GM12878 (cell line): Measurements from ENCODE around the gene PDRG1.

Experiments used
- ESRRA ChIP-seq: IDR thresholded peaks from 2 replicates; pipeline ENCODE4 v1.6.1; 2012; ENCODE audit warnings: mild to moderate bottlenecking, low read length, improper control_type of control experiment
- GATAD2B ChIP-seq: fragments of 450-650 bp; conservative IDR thresholded peaks from 2 replicates; pipeline ENCODE4 v1.6.1; 2017; ENCODE audit warnings: low read depth, mild to moderate bottlenecking, moderate library complexity
- JUNB ChIP-seq: IDR thresholded peaks from 2 replicates; pipeline ENCODE4 v1.6.1; 2016; ENCODE audit warnings: antibody characterized with exemption, mild to moderate bottlenecking
- JUND ChIP-seq: IDR thresholded peaks from 2 replicates; pipeline ENCODE4 v1.6.1; 2012; ENCODE audit warnings: low read depth, mild to moderate bottlenecking, low read length, improper control_type of control experiment, moderate library complexity
- MTA3 ChIP-seq: IDR thresholded peaks from 2 replicates; pipeline ENCODE4 v1.6.1; 2012; ENCODE audit warnings: low read length, inconsistent platforms, borderline replicate concordance
- NFIC ChIP-seq: IDR thresholded peaks from 2 replicates; pipeline ENCODE4 v1.6.1; 2012; ENCODE audit warnings: low read depth, mild to moderate bottlenecking, inconsistent platforms, low read length, moderate library complexity
- POLR2A ChIP-seq: IDR thresholded peaks from 2 replicates; pipeline ENCODE4 v1.6.1; 2011; ENCODE audit warnings: low read depth, mild to moderate bottlenecking, low read length
- RFX5 ChIP-seq: IDR thresholded peaks from 2 replicates; pipeline ENCODE4 v1.6.1; 2011; ENCODE audit warnings: low read depth, low read length, improper control_type of control experiment
- SP1 ChIP-seq: IDR thresholded peaks from one replicate; pipeline ENCODE4 v1.6.1; 2011; ENCODE audit warnings: low read depth, low read length
- SPI1 ChIP-seq: IDR thresholded peaks from 2 replicates; pipeline ENCODE4 v1.6.1; 2011; ENCODE audit warnings: low read depth, mild to moderate bottlenecking, low read length, moderate library complexity, borderline replicate concordance; ENCODE audit not compliant: insufficient read depth
- ZNF274 ChIP-seq: IDR thresholded peaks from one replicate; pipeline ENCODE4 v1.8.0; 2011; ENCODE audit not compliant: insufficient read length, insufficient read depth
- TF ChIP-seq, protein P1 (sequence below): IDR thresholded peaks from 2 replicates; pipeline ENCODE4 v1.6.1; 2012; ENCODE audit warnings: low read depth, low read length, improper control_type of control experiment
- TF ChIP-seq, protein P2 (sequence below), 3 experiments: IDR thresholded peaks in 2 of 3; conservative IDR thresholded peaks in 1 of 3; 2 replicates each; pipeline ENCODE4 v1.5.1; 2011; ENCODE audit warnings: low read depth in 3 of 3, low read length in 3 of 3, mild to moderate bottlenecking in 3 of 3, control low read depth in 2 of 3, moderate library complexity in 2 of 3, inconsistent platforms in 1 of 3, mixed read lengths in 1 of 3; ENCODE audit not compliant: control insufficient read depth in 2 of 3, insufficient read depth in 1 of 3; ENCODE audit errors: extremely low read depth in 1 of 3
- TF ChIP-seq, protein P3 (sequence below): fragments of 450-650 bp; IDR thresholded peaks from 2 replicates; pipeline ENCODE4 v1.6.1; 2017; ENCODE audit warnings: mild to moderate bottlenecking, low read depth, inconsistent platforms; ENCODE audit not compliant: poor library complexity, severe bottlenecking

DNA sequence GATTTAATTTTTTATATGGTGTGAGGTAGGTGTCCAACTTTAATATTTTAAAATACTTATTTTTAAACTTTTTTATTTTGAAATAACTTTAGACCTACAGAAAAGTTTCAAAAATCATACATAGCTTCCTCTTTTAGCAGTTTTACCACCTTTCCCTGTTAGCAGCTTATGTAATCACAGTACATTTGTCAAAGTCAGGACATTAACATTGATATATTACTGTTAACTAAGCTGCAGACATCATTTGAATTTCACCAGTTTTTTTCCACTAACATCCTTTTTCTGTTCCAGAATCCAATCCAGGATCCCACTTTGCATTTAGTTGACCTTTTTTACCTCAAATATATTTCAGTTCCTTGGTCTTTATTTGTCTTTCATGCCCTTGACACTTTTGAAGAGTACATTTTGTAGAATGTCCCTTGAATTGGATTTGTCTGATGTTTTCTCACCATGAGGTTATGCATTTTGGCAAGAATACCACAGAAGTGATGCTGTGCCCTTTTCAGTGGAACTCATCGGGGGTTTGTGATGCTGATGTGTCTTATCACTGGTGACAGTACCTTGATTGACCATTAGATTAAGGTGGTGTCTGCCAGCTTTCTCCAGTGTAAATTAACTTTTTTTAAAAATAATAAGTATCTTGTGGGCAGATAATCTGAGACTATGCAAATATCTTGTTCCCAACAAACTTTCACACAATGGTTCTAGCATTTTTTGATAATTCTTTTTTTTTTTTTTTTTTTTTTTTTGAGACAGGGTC, 48.0 kb downstream of the PDRG1 start:
- TF ChIP-seq RFX5 = no peak
- no peak for TF ChIP-seq ZNF274
- TF ChIP-seq, protein P1, sequence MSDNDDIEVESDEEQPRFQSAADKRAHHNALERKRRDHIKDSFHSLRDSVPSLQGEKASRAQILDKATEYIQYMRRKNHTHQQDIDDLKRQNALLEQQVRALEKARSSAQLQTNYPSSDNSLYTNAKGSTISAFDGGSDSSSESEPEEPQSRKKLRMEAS = no peak
- no peak for TF ChIP-seq JUND
- TF ChIP-seq, protein P2, sequence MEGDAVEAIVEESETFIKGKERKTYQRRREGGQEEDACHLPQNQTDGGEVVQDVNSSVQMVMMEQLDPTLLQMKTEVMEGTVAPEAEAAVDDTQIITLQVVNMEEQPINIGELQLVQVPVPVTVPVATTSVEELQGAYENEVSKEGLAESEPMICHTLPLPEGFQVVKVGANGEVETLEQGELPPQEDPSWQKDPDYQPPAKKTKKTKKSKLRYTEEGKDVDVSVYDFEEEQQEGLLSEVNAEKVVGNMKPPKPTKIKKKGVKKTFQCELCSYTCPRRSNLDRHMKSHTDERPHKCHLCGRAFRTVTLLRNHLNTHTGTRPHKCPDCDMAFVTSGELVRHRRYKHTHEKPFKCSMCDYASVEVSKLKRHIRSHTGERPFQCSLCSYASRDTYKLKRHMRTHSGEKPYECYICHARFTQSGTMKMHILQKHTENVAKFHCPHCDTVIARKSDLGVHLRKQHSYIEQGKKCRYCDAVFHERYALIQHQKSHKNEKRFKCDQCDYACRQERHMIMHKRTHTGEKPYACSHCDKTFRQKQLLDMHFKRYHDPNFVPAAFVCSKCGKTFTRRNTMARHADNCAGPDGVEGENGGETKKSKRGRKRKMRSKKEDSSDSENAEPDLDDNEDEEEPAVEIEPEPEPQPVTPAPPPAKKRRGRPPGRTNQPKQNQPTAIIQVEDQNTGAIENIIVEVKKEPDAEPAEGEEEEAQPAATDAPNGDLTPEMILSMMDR (IDR thresholded peaks at IDR 0.05 in 2 of 3, conservative IDR thresholded peaks at IDR 0.05 in 1 of 3; ENCODE audit: control insufficient read depth in 2 of 3, extremely low read depth in 1 of 3, insufficient read depth in 1 of 3, low read depth in 3 of 3, low read length in 3 of 3) = no peak
- TF ChIP-seq ESRRA = no peak
- TF ChIP-seq JUNB = no peak
- TF ChIP-seq MTA3 = no peak
- no peak for TF ChIP-seq SPI1
- TF ChIP-seq POLR2A = no peak
- no peak for TF ChIP-seq NFIC
- TF ChIP-seq GATAD2B = no peak
- TF ChIP-seq, protein P3, sequence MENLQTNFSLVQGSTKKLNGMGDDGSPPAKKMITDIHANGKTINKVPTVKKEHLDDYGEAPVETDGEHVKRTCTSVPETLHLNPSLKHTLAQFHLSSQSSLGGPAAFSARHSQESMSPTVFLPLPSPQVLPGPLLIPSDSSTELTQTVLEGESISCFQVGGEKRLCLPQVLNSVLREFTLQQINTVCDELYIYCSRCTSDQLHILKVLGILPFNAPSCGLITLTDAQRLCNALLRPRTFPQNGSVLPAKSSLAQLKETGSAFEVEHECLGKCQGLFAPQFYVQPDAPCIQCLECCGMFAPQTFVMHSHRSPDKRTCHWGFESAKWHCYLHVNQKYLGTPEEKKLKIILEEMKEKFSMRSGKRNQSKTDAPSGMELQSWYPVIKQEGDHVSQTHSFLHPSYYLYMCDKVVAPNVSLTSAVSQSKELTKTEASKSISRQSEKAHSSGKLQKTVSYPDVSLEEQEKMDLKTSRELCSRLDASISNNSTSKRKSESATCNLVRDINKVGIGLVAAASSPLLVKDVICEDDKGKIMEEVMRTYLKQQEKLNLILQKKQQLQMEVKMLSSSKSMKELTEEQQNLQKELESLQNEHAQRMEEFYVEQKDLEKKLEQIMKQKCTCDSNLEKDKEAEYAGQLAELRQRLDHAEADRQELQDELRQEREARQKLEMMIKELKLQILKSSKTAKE = no peak
- TF ChIP-seq SP1 = no peak
